Effector memory CD8-positive, alpha-beta T cell (primary cell): ENCODE results near the gene SLC29A1.

Source experiments
- ATAC-seq: fragments of 150-1000 bp; cut with Tn5 transposase; replicated peaks from 2 replicates; pipeline ENCODE4 v1.10.0; 2021; ENCODE audit warnings: mild to moderate bottlenecking, moderate library complexity
- DNase-seq, 3 experiments: peaks; one replicate each; pipeline ENCODE4 v3.0.0; 2021
- H3K27ac Mint-ChIP-seq, 2 donors: one replicate each; pipeline ENCODE4 v1.8.0; 2022; ENCODE audit warnings: mild to moderate bottlenecking in 2 of 2, mixed read lengths in 2 of 2, moderate library complexity in 2 of 2
- H3K27me3 Mint-ChIP-seq, 2 donors: one replicate each; pipeline ENCODE4 v1.8.0; 2022; ENCODE audit warnings: mixed read lengths in 2 of 2
- H3K36me3 Mint-ChIP-seq: one replicate; pipeline ENCODE4 v1.8.0; 2022; ENCODE audit warnings: mild to moderate bottlenecking, moderate library complexity, mixed read lengths; ENCODE audit not compliant: insufficient read depth
- H3K4me1 Mint-ChIP-seq, 2 donors: one replicate each; pipeline ENCODE4 v1.8.0; 2022; ENCODE audit warnings: low read depth in 2 of 2, mixed read lengths in 2 of 2
- H3K4me3 Mint-ChIP-seq, 2 donors: one replicate each; pipeline ENCODE4 v1.8.0; 2022; ENCODE audit warnings: mild to moderate bottlenecking in 2 of 2, mixed read lengths in 2 of 2, moderate library complexity in 2 of 2
- H3K9me3 Mint-ChIP-seq, 2 donors: one replicate each; pipeline ENCODE4 v1.8.0; 2022; ENCODE audit warnings: mixed read lengths in 2 of 2

The SLC29A1 gene

GRCh38 chr6:44243345-44243744 is 19.9 kb downstream of the SLC29A1 start:
- no peaks in the 10 kb centered on the region for H3K9me3 Mint-ChIP-seq
- peaks cover 34% of the 10 kb centered on the region for H3K36me3 Mint-ChIP-seq
- DNase-seq (no peak), ATAC-seq (no peak)
- H3K27me3 Mint-ChIP-seq = no peaks in the 10 kb centered on the region
- no peak overlapping the region for H3K27ac Mint-ChIP-seq
- peaks cover 26 to 29% of the 10 kb centered on the region in 2 donors for H3K4me1 Mint-ChIP-seq
- H3K4me3 Mint-ChIP-seq = no peak overlapping the region

DNA sequence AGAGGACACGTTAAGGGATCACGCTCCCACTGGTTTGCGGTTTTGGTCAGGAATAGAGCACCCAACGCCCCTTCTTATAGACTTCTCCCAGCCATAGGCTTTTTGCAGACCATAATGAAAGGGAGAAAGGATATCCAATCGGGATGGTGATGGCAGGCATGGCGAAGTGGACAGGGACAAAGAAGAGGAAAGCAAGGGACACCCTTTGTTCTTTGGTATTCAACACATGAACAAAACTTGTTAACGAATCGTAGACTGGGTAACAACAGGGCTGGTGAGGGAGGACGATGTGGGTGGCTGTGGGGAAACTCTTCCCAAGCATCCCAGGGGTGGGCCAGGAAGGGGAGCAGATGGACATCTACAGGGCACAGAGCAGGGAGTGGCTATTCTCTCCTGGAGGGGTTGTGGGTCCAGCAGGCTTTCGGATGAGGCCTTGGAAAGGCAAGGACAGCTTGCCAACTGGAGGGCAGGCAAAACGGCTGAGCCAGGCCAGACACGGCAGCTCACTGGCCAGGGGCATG is 22.1 kb downstream of the SLC29A1 start:
- peak overlapping the region; percentile 95 to 100 for H3K4me3 Mint-ChIP-seq
- peaks cover 40 to 42% of the 10 kb centered on the region in 2 donors for H3K4me1 Mint-ChIP-seq
- H3K27me3 Mint-ChIP-seq = no peaks in the 10 kb centered on the region
- peak overlapping the region; percentile 98 to 100 for H3K27ac Mint-ChIP-seq
- H3K36me3 Mint-ChIP-seq = peaks cover 55% of the 10 kb centered on the region
- ATAC-seq (no peak), DNase-seq (no peak)
- H3K9me3 Mint-ChIP-seq = no peaks in the 10 kb centered on the region

GRCh38 chr6:44245912-44246662 is 22.7 kb downstream of the SLC29A1 start:
- Mint-ChIP-seq H3K9me3 (no peaks in the 10 kb centered on the region), H3K4me3 (peak overlapping the region; percentile 95 to 100), H3K4me1 (peaks cover 40 to 42% of the 10 kb centered on the region in 2 donors), H3K36me3 (peaks cover 61% of the 10 kb centered on the region), H3K27ac (peak overlapping the region; percentile 98 to 100), H3K27me3 (no peaks in the 10 kb centered on the region)
- DNase-seq (peak; percentile 66 to 71 (median 71)), ATAC-seq (peak; percentile 32)

GRCh38 chr6:44246663-44247337 is 23.4 kb downstream of the SLC29A1 start, which contains the start of gene HSP90AB1:
TSS of gene HSP90AB1 (plus strand) at chr6:44247101. CDS start at chr6:44248630, 1,529 bp downstream.
- peak within 1 kb of the TSS; percentile 98 to 100 for H3K27ac Mint-ChIP-seq
- peak within 1 kb of the TSS; percentile 95 to 100 for H3K4me3 Mint-ChIP-seq
- H3K9me3 Mint-ChIP-seq = no peaks in the 10 kb centered on the region
- ATAC-seq (peak; percentile 79), DNase-seq (peak; percentile 92 to 94 (median 94))
- H3K4me1 Mint-ChIP-seq = peaks cover 40 to 44% of the 10 kb centered on the region in 2 donors
- H3K27me3 Mint-ChIP-seq = no peaks in the 10 kb centered on the region
- H3K36me3 Mint-ChIP-seq = peaks cover 69% of the 10 kb centered on the region

DNA sequence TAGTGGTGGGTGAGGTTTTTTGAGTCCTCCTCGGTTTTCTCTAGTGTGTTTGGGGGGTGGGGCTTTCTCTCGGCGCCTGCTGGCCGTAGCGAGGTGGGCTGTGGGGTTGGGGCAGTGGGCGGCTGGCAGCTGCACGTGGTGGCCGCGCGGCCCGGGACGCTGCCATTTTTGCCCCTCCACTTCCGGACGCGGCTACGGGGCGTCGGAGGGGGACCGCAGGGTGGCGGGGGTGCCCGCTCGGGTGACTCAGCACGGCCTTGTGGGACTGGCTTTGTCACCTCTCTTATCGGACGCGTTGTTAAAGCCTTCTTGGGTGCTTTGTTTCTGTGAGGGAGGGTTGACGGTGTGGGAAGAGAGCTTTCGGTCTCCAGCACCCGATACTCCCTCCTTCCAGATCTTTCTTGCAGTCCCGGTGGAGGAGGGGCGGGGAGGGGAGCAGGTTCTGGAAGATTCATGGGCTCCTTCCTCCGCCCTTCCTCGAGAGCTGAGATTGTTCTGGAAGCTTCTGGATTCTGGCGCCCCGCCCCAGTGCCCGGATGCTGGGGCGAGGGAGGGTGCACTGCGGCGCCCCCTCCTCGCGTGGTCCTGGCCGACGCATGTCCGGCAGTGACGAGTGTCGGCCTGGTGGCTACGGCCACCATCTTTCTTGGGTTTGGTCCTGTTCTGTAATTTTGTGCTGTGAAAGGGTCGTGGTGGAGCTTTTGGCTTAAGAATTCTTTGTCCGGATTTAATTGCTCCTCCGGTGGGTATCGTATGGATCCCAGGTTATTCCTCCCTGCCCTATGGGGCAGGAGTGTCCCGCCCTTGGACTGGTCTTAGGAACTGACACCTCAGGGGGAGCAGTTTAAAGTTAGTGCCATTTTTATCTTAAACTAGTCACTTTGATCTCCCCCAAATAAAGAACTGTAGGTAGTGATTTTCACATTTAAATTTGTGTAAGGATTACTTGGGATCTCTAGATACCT is 24.2 kb downstream of the SLC29A1 start:
- Mint-ChIP-seq H3K27ac (peak overlapping the region; percentile 98 to 100), H3K4me1 (peaks cover 40 to 46% of the 10 kb centered on the region in 2 donors), H3K4me3 (peak overlapping the region; percentile 95 to 100), H3K27me3 (no peaks in the 10 kb centered on the region), H3K9me3 (no peaks in the 10 kb centered on the region), H3K36me3 (peaks cover 77% of the 10 kb centered on the region)
- peak; percentile 70 for ATAC-seq
- peak; percentile 89 to 91 (median 90) for DNase-seq

DNA sequence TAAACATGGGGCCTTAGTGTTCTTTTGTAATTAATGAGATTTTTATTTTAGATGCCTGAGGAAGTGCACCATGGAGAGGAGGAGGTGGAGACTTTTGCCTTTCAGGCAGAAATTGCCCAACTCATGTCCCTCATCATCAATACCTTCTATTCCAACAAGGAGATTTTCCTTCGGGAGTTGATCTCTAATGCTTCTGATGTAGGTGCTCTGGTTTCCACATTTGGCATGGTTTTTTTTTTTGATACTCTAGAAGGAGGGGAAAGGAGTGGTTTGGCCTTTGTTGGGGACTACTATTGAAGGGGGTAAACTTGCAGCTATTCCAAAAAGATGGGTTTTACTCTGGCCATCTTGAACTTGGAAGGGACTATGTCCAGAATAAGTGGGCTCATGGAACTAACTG is 25.2 kb downstream of the SLC29A1 start:
- H3K36me3 Mint-ChIP-seq = peaks cover 86% of the 10 kb centered on the region
- no peaks in the 10 kb centered on the region for H3K9me3 Mint-ChIP-seq
- peak overlapping the region; percentile 95 to 100 for H3K4me3 Mint-ChIP-seq
- DNase-seq (no peak), ATAC-seq (no peak)
- peak overlapping the region; percentile 98 to 100 for H3K27ac Mint-ChIP-seq
- H3K27me3 Mint-ChIP-seq = no peaks in the 10 kb centered on the region
- peaks cover 50 to 52% of the 10 kb centered on the region in 2 donors for H3K4me1 Mint-ChIP-seq

DNA sequence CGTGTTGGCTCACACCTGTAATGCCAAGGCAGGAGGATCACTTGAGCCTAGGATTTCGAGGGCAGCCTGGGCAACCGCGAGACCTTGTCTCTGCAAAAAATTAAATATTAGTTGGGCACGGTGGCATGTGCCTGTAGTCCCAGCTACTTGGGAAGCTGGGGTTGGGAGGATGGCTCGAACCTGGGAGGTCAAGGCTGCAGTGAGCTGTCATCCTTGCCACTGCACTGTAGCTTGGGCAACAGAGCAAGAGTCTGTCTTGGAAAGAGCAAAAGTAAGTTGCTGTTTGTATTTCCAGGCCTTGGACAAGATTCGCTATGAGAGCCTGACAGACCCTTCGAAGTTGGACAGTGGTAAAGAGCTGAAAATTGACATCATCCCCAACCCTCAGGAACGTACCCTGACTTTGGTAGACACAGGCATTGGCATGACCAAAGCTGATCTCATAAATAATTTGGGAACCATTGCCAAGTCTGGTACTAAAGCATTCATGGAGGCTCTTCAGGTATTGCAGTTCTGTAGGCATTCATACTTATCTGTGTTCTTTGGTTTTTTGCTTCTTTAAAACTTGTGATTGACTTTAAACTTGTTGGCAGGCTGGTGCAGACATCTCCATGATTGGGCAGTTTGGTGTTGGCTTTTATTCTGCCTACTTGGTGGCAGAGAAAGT is 25.8 kb downstream of the SLC29A1 start:
- peak overlapping the region; percentile 98 to 100 for H3K27ac Mint-ChIP-seq
- H3K9me3 Mint-ChIP-seq = no peaks in the 10 kb centered on the region
- peaks cover 53 to 56% of the 10 kb centered on the region in 2 donors for H3K4me1 Mint-ChIP-seq
- no peaks in the 10 kb centered on the region for H3K27me3 Mint-ChIP-seq
- DNase-seq (no peak), ATAC-seq (no peak)
- H3K4me3 Mint-ChIP-seq = peak overlapping the region; percentile 95 to 100
- H3K36me3 Mint-ChIP-seq = peaks cover 93% of the 10 kb centered on the region

DNA sequence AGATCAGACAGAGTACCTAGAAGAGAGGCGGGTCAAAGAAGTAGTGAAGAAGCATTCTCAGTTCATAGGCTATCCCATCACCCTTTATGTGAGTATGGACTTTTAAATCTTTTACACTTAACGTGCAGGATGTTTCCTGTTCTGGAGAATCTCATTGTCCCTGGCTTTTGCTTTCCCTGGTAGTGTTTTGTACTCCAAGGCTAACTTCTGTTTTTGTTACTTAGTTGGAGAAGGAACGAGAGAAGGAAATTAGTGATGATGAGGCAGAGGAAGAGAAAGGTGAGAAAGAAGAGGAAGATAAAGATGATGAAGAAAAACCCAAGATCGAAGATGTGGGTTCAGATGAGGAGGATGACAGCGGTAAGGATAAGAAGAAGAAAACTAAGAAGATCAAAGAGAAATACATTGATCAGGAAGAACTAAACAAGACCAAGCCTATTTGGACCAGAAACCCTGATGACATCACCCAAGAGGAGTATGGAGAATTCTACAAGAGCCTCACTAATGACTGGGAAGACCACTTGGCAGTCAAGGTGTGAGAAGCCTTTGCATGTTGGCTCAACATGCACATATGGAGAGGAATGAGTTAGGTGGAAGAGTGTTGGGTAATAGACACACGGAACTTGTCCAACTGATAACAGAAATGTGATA is 26.8 kb downstream of the SLC29A1 start:
- no peak for DNase-seq
- Mint-ChIP-seq H3K4me1 (peaks cover 61 to 65% of the 10 kb centered on the region in 2 donors), H3K4me3 (no peak overlapping the region), H3K27me3 (no peaks in the 10 kb centered on the region), H3K27ac (peak overlapping the region; percentile 98 to 100), H3K9me3 (no peaks in the 10 kb centered on the region), H3K36me3 (peaks cover 100% of the 10 kb centered on the region)
- ATAC-seq = no peak

DNA sequence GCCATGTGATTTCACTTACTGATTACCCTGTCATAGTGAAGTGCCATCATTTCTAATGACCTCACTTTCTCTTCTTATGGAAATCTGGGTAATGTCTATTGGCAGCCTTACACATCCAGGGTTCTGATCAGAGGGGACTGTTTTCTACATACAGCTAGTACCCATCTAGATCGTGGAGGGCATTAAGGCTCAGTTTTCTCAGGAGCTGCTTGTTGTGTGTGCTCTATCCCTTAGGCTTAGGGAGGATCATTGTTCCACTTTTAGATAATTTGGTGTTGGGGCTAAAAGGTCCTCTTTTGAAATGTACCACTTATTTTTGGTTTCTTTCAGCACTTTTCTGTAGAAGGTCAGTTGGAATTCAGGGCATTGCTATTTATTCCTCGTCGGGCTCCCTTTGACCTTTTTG is 27.3 kb downstream of the SLC29A1 start:
- Mint-ChIP-seq H3K36me3 (peaks cover 100% of the 10 kb centered on the region), H3K27me3 (no peaks in the 10 kb centered on the region), H3K27ac (no peak overlapping the region), H3K9me3 (no peaks in the 10 kb centered on the region), H3K4me1 (peaks cover 61 to 66% of the 10 kb centered on the region in 2 donors), H3K4me3 (no peak overlapping the region)
- ATAC-seq (no peak), DNase-seq (no peak)

GRCh38 chr6:44251576-44252524 is 28.5 kb downstream of the SLC29A1 start:
- no peaks in the 10 kb centered on the region for H3K9me3 Mint-ChIP-seq
- H3K27ac Mint-ChIP-seq = peak overlapping the region in 1 of 2 donors; percentile 83
- H3K4me1 Mint-ChIP-seq = peaks cover 66 to 74% of the 10 kb centered on the region in 2 donors
- peak overlapping the region in 1 of 2 donors; percentile 5 for H3K4me3 Mint-ChIP-seq
- H3K36me3 Mint-ChIP-seq = peaks cover 100% of the 10 kb centered on the region
- H3K27me3 Mint-ChIP-seq = no peaks in the 10 kb centered on the region
- no peak for DNase-seq
- no peak for ATAC-seq
